Spleen (tissue), 11 donors: ENCODE results near the gene PBX1. TPM values are rescaled to one million over a fixed set of nuclear protein-coding genes. Genes with fewer than 3 reads are reported as not detected.

ENCODE experiments used
- DNase-seq: peaks from one replicate; pipeline ENCODE4 v3.0.0-alpha.2; 2020
- H3K27ac ChIP-seq, 8 donors: fragments of 200-600 bp; sonication (generic) in 7 of 8; 1 replicate in 4 of 8; 2 replicates in 4 of 8; pipeline versions ENCODE4 v1.5.0 to v1.8.0; 2016 to 2021; ENCODE audit warnings: inconsistent platforms in 4 of 8, mild to moderate bottlenecking in 4 of 8, moderate library complexity in 1 of 8
- H3K27me3 ChIP-seq, 7 donors: fragments of 200-600 bp; sonication (generic) in 6 of 7; replicated peaks in 1 of 7; 1 replicate in 4 of 7; 2 replicates in 3 of 7; pipeline versions ENCODE4 v1.5.0 to v1.8.0; 2016 to 2021; ENCODE audit warnings: inconsistent platforms in 3 of 7, mild to moderate bottlenecking in 1 of 7
- H3K36me3 ChIP-seq, 6 donors: fragments of 200-600 bp; sonication (generic) in 5 of 6; 1 replicate in 4 of 6; 2 replicates in 2 of 6; pipeline versions ENCODE4 v1.5.0 to v1.8.0; 2016 to 2021; ENCODE audit warnings: inconsistent platforms in 2 of 6
- H3K4me1 ChIP-seq, 6 donors: fragments of 200-600 bp; sonication (generic) in 5 of 6; 1 replicate in 3 of 6; 2 replicates in 3 of 6; pipeline versions ENCODE4 v1.5.0 to v1.8.0; 2016 to 2021; ENCODE audit warnings: inconsistent platforms in 3 of 6
- H3K4me3 ChIP-seq, 8 donors: fragments of 200-600 bp; sonication (generic) in 7 of 8; 1 replicate in 4 of 8; 2 replicates in 4 of 8; pipeline versions ENCODE4 v1.5.0 to v1.8.0; 2016 to 2021; ENCODE audit warnings: inconsistent platforms in 4 of 8, mild to moderate bottlenecking in 4 of 8, moderate library complexity in 2 of 8
- H3K9me3 ChIP-seq, 8 donors: fragments of 200-600 bp; sonication (generic) in 7 of 8; 1 replicate in 4 of 8; 2 replicates in 4 of 8; pipeline versions ENCODE4 v1.5.0 to v1.8.0; 2016 to 2021; ENCODE audit warnings: inconsistent platforms in 4 of 8
- CTCF ChIP-seq, 11 experiments: fragments of 200-600 bp in 7 of 11; fragments of 450-650 bp in 4 of 11; sonication (generic) in 4 of 11; IDR thresholded peaks in 8 of 11; conservative IDR thresholded peaks in 3 of 11; 1 replicate in 7 of 11; 2 replicates in 4 of 11; pipeline versions ENCODE4 v1.4.0 to v1.8.0; 2016 to 2021; ENCODE audit warnings: antibody characterized with exemption in 11 of 11, inconsistent platforms in 4 of 11, mild to moderate bottlenecking in 1 of 11
- POLR2A ChIP-seq, 3 donors: fragments of 450-650 bp; IDR thresholded peaks; one replicate each; pipeline ENCODE4 v1.5.1; 2017; ENCODE audit warnings: antibody characterized with exemption in 3 of 3, mild to moderate bottlenecking in 1 of 3
- POLR2AphosphoS5 ChIP-seq, 3 donors: sonication (generic); formaldehyde crosslinking; IDR thresholded peaks; one replicate each; pipeline ENCODE4 v1.5.1; 2017; ENCODE audit warnings: antibody characterized with exemption in 3 of 3
- WGBS, 5 donors: extraction: QIAGEN DNeasy Blood & Tissue Kit in 3 of 5; methylation state at CpG; one replicate each; pipeline versions ENCODE4 v1.1.5 to v1.1.7; 2013 to 2018; 5-methylcytosine and 5-hydroxymethylcytosine counted together
- intact Hi-C: fragments of 100-400 bp; cut with DNase I; formaldehyde crosslinking; loops from one replicate; pipeline ENCODE4 v1.15.0; 2023; ENCODE audit warnings: low total_unique reads
- polyA plus RNA-seq, 3 donors: library from polyadenylated mRNA; stranded (reverse); fragments of 200-250 nt; gene quantifications; one replicate each; pipeline ENCODE4 v1.2.1, GENCODE V29; 2013
- total RNA-seq, 7 donors: library from RNA; depleted of rRNA in 3 of 7; stranded (reverse); fragments of >200 nt in 3 of 7; fragmentation: NEBNext Ultra II Directional in 4 of 7; extraction: Animal tissue kit (Norgen Biotek cat#: 25700) in 4 of 7; gene quantifications; one replicate each; pipeline versions ENCODE4 v1.1.0 to v1.2.1, GENCODE V29; 2016 to 2021
- donor health status: healthy with polysubstance abuse.
- donor health status: DM: no; HTN: no; CAD: no; lungs with moderate emphysema.
- donor health status: DM: no; HTN: no; CAD: no.
- donor health status: Bipolar disorder and iron deficiency.
- donor health status: healthy.
- donor health status: DM: no; HTN: no; CAD: no.
- donor health status: DM: yes; HTN: yes; CAD: no.

Gene PBX1
- total and polyA plus RNA-seq, 10 donors, result 3.4 to 79.5 (median 31.8) TPM

DNA sequence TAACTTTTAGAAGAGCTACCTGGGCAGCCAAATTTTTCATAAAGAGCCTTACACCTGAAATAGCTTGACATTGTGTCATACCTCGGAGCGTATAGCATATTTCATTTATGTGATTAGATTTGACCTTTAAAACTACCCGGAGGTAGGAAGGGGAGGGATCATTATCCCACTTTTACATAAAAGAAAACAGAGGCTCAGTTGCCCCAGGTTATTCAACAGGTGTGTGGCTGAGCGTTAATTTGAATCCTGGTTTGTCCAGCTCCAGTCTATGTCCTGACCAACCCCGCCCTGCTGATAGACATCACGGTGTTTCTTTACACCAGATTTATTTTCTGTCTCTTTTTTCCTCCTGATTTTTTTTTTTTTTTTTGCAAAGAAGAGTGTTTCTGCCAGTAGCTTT is 39.7 kb downstream of the PBX1 start:
- Histone ChIP-seq H3K27me3 (no peaks in the 10 kb centered on the region), H3K4me3 (no peak overlapping the region), H3K4me1 (peaks cover 0 to 19% (median 8%) of the 10 kb centered on the region in 6 donors), H3K36me3 (no peaks in the 10 kb centered on the region), H3K27ac (no peak overlapping the region), H3K9me3 (no peaks in the 10 kb centered on the region)
- TF ChIP-seq CTCF (IDR thresholded peaks at IDR 0.05 in 8 of 11, conservative IDR thresholded peaks at IDR 0.05 in 3 of 11), result no peak
- no peak for TF ChIP-seq POLR2A (IDR thresholded peaks at IDR 0.05)
- no peak for TF ChIP-seq POLR2AphosphoS5 (IDR thresholded peaks at IDR 0.05)
- intact Hi-C loops, result no loop called here
- no peak for DNase-seq
- WGBS, 5 donors, result 89 to 98% (median 92%) methylated on average over 6 of the region's 6 CpGs

- intact Hi-C loops, result no loop called here
- no peak for DNase-seq
- no peak overlapping the region for H3K4me3 ChIP-seq
- no peaks in the 10 kb centered on the region for H3K36me3 ChIP-seq
- peaks cover 0 to 19% (median 8%) of the 10 kb centered on the region in 6 donors for H3K4me1 ChIP-seq
- no peak overlapping the region for H3K27ac ChIP-seq
- H3K27me3 ChIP-seq, result no peaks in the 10 kb centered on the region
- H3K9me3 ChIP-seq, result no peaks in the 10 kb centered on the region
- 75 to 89% (median 80%) methylated on average over 5 of the region's 5 CpGs for WGBS, 5 donors
- TF ChIP-seq CTCF (IDR thresholded peaks at IDR 0.05 in 8 of 11, conservative IDR thresholded peaks at IDR 0.05 in 3 of 11) (no peak), POLR2A (IDR thresholded peaks at IDR 0.05) (no peak), POLR2AphosphoS5 (IDR thresholded peaks at IDR 0.05) (no peak)
Observed at GRCh38 chr1:164599272-164599671, 40.3 kb downstream of the PBX1 start.

DNA sequence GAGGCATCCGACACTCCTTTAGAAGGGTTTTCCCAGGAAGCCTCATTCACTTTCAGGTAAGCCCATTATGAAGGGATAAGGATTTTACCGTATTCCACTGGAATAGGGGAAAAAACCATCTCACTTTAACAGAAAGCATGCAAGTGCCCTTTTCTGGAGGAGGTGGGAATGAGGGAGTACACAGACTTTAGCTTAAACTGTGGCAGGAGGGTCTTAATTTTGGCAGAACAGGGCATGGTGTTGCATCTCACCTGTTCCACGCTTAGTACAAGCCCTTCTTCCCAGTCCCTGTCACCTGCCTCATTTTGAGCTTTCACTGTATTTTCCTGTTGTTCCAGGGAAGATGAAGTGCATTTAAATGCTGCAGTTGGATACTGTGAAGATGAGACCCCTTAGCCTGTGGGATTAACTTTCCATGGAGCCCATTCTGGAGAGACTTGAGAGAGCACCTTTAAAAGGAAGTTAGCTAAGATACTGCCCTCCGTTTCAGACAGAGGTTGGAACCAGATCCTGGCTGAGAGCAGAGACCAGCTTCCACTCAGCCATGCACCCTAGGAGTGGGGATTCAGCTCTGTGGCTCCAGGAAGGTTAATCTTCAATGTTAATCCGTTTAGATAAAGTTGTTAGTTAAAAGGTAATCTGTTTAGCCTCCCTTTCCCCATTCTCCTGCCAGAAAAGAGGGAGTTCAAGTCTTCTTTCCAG is 42.6 kb downstream of the PBX1 start:
- 58 to 79% (median 72%) methylated on average over 5 of the region's 5 CpGs for WGBS, 5 donors
- no peak for TF ChIP-seq POLR2A (IDR thresholded peaks at IDR 0.05)
- TF ChIP-seq POLR2AphosphoS5 (IDR thresholded peaks at IDR 0.05), result no peak
- TF ChIP-seq CTCF (IDR thresholded peaks at IDR 0.05 in 8 of 11, conservative IDR thresholded peaks at IDR 0.05 in 3 of 11), result no peak
- DNase-seq, result no peak
- Histone ChIP-seq H3K36me3 (no peaks in the 10 kb centered on the region), H3K4me1 (peaks cover 0 to 19% (median 8%) of the 10 kb centered on the region in 6 donors), H3K27me3 (no peaks in the 10 kb centered on the region), H3K4me3 (no peak overlapping the region), H3K9me3 (no peaks in the 10 kb centered on the region), H3K27ac (peak overlapping the region in 2 of 8 donors; percentile 13 to 25)
- intact Hi-C loops, result no loop called here

DNA sequence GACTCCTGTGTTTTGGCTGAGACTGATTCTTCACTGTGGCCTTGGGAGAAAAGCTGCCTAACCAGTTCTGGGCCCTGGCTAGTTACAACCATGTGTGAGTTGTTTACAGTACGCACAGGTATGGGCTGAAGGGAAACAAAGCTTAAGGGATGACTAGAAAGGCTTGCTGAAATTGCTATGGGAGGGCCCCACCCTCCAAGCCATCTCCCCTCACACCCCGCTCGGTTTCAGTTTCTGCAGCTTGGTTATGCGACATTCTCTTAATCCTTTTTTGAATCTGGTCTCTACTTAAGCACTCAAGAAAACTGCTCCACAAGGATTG is 43.1 kb downstream of the PBX1 start:
- no peak for DNase-seq
- 65 to 87% (median 80%) methylated on average over 4 of the region's 4 CpGs for WGBS, 5 donors
- TF ChIP-seq CTCF (IDR thresholded peaks at IDR 0.05 in 8 of 11, conservative IDR thresholded peaks at IDR 0.05 in 3 of 11) (no peak), POLR2A (IDR thresholded peaks at IDR 0.05) (no peak), POLR2AphosphoS5 (IDR thresholded peaks at IDR 0.05) (no peak)
- H3K27ac ChIP-seq, result peak overlapping the region in 2 of 8 donors; percentile 13 to 25
- H3K4me1 ChIP-seq, result peaks cover 0 to 19% (median 8%) of the 10 kb centered on the region in 6 donors
- no peaks in the 10 kb centered on the region for H3K36me3 ChIP-seq
- intact Hi-C loops, result no loop called here
- no peaks in the 10 kb centered on the region for H3K27me3 ChIP-seq
- no peak overlapping the region for H3K4me3 ChIP-seq
- no peaks in the 10 kb centered on the region for H3K9me3 ChIP-seq
